B cell (primary cell): ENCODE results near the gene ETV3L. TPM values are rescaled to one million over a fixed set of nuclear protein-coding genes. Genes with fewer than 3 reads are reported as not detected.

Experiments used
- ATAC-seq: fragments of 200-7000 bp; cut with Tn5 transposase; one replicate; pipeline ENCODE4 v1.10.0; 2021; ENCODE audit warnings: low read depth, mild to moderate bottlenecking, moderate number of reproducible peaks, moderate library complexity
- CTCF ChIA-PET: fragments of 350-600 bp; sonication (Branson Sonifier 250); formaldehyde crosslinking; loops from one replicate; lab custom pipeline; 2021; ENCODE audit warnings: antibody characterized with exemption, inconsistent platforms; lab: Charles Lee
- POLR2A ChIA-PET: fragments of 350-600 bp; sonication (Branson Sonifier 250); formaldehyde crosslinking; loops from one replicate; lab custom pipeline; 2021; ENCODE audit warnings: antibody characterized with exemption; lab: Charles Lee
- DNase-seq: peaks from one replicate; pipeline ENCODE4 v3.0.0; 2013
- H2AFZ ChIP-seq: 2 replicates; pipeline ENCODE4 v1.6.1; 2012; ENCODE audit warnings: mild to moderate bottlenecking, low read depth, low read length; ENCODE audit not compliant: insufficient read depth, poor library complexity, severe bottlenecking
- H3K27ac ChIP-seq, 2 donors: 1 replicate in 1 of 2; 2 replicates in 1 of 2; pipeline ENCODE4 v1.5.1; 2012 to 2013; ENCODE audit warnings: low read length in 2 of 2, mild to moderate bottlenecking in 2 of 2, moderate library complexity in 1 of 2
- H3K27me3 ChIP-seq, 4 experiments: fragments of 200-600 bp in 1 of 4; sonication (generic) in 1 of 4; replicated peaks in 1 of 4; 1 replicate in 2 of 4; 2 replicates in 2 of 4; pipeline versions ENCODE4 v1.6.1 to v1.7.0; 2013 to 2016; ENCODE audit warnings: low read length in 3 of 4, mild to moderate bottlenecking in 2 of 4, mixed read lengths in 1 of 4, moderate library complexity in 1 of 4; ENCODE audit not compliant: insufficient read depth in 4 of 4, control insufficient read depth in 3 of 4; ENCODE audit errors: control extremely low read depth in 1 of 4
- H3K36me3 ChIP-seq, 2 experiments: replicated peaks in 1 of 2; 1 replicate in 1 of 2; 2 replicates in 1 of 2; pipeline versions ENCODE4 v1.6.1 to v1.7.1; 2013; ENCODE audit warnings: low read length in 1 of 2; ENCODE audit not compliant: insufficient read depth in 2 of 2, control insufficient read depth in 1 of 2; ENCODE audit errors: control extremely low read depth in 1 of 2, extremely low read depth in 1 of 2
- H3K4me1 ChIP-seq, 2 donors: fragments of 200-600 bp in 1 of 2; sonication (generic) in 1 of 2; 1 replicate in 1 of 2; 2 replicates in 1 of 2; pipeline versions ENCODE4 v1.5.1 to v1.6.1; 2013 to 2017; ENCODE audit warnings: low read length in 2 of 2; ENCODE audit not compliant: control insufficient read depth in 2 of 2, insufficient read depth in 2 of 2
- H3K4me2 ChIP-seq: replicated peaks from 2 replicates; pipeline ENCODE3; 2012; ENCODE audit warnings: mild to moderate bottlenecking, low read depth, low read length; ENCODE audit not compliant: poor library complexity, severe bottlenecking
- H3K4me3 ChIP-seq, 5 experiments: fragments of 200-600 bp in 1 of 5; sonication (generic) in 1 of 5; 1 replicate in 3 of 5; 2 replicates in 2 of 5; pipeline versions ENCODE4 v1.5.1 to v1.7.0; 2011 to 2016; ENCODE audit warnings: low read length in 4 of 5, mild to moderate bottlenecking in 4 of 5, low read depth in 2 of 5, control low read depth in 1 of 5, moderate library complexity in 1 of 5; ENCODE audit not compliant: insufficient read depth in 1 of 5; ENCODE audit errors: control extremely low read depth in 1 of 5, extremely low read depth in 1 of 5
- H3K79me2 ChIP-seq: fragments of 200-600 bp; sonication (generic); one replicate; pipeline ENCODE4 v1.6.0; 2016; ENCODE audit warnings: low read length; ENCODE audit not compliant: control insufficient read depth, insufficient read depth
- H3K9ac ChIP-seq: fragments of 200-600 bp; sonication (generic); 2 replicates; pipeline ENCODE4 v1.6.1; 2017; ENCODE audit warnings: mild to moderate bottlenecking, low read length, moderate library complexity
- H3K9me3 ChIP-seq, 3 donors: one replicate each; pipeline versions ENCODE4 v1.6.1 to v1.7.1; 2013; ENCODE audit warnings: low read length in 2 of 3; ENCODE audit not compliant: control insufficient read depth in 2 of 3, insufficient read depth in 1 of 3; ENCODE audit errors: control extremely low read depth in 1 of 3
- H4K20me1 ChIP-seq: 2 replicates; pipeline ENCODE4 v1.6.0; 2012; ENCODE audit warnings: mild to moderate bottlenecking, low read length; ENCODE audit not compliant: insufficient read depth, control insufficient read depth, poor library complexity, severe bottlenecking
- H3K27ac Mint-ChIP-seq: one replicate; pipeline ENCODE4 v1.8.0; 2021; ENCODE audit warnings: mixed read lengths
- H3K27me3 Mint-ChIP-seq: one replicate; pipeline ENCODE4 v1.8.0; 2021; ENCODE audit warnings: mixed read lengths
- H3K4me1 Mint-ChIP-seq: one replicate; pipeline ENCODE4 v1.8.0; 2021; ENCODE audit warnings: mixed read lengths
- H3K4me3 Mint-ChIP-seq: one replicate; pipeline ENCODE4 v1.8.0; 2021; ENCODE audit warnings: mixed read lengths
- H3K9me3 Mint-ChIP-seq: one replicate; pipeline ENCODE4 v1.8.0; 2022; ENCODE audit warnings: mixed read lengths; ENCODE audit not compliant: insufficient read depth
- CTCF ChIP-seq: fragments of 200-600 bp; IDR thresholded peaks from one replicate; pipeline ENCODE4 v1.8.0; 2022; ENCODE audit warnings: antibody characterized with exemption, mild to moderate bottlenecking
- EZH2 ChIP-seq: IDR thresholded peaks from 2 replicates; pipeline ENCODE4 v1.6.1; 2012; ENCODE audit warnings: borderline replicate concordance, low read depth, mild to moderate bottlenecking, moderate library complexity, low read length; ENCODE audit not compliant: insufficient read depth, poor library complexity, severe bottlenecking
- WGBS: methylation state at CpG from one replicate; pipeline ENCODE4 v1.1.5; 2013; ENCODE audit warnings: missing lambda C conversion rate; ENCODE audit not compliant: insufficient coverage; 5-methylcytosine and 5-hydroxymethylcytosine counted together
- intact Hi-C: fragments of 100-400 bp; cut with micrococcal nuclease; formaldehyde crosslinking; loops from one replicate; pipeline ENCODE4 v1.10.0; 2022
- polyA plus RNA-seq: library from polyadenylated mRNA; depleted of rRNA; stranded (reverse); fragments of >200 nt; gene quantifications from 2 replicates; pipeline ENCODE4 v1.2.3, GENCODE V29; 2012
- total RNA-seq, 2 donors: library from RNA; stranded (reverse); fragments of 120-200 nt in 1 of 2; gene quantifications; 1 replicate in 1 of 2; 2 replicates in 1 of 2; pipeline versions ENCODE4 v1.2.3 to v1.2.4, GENCODE V29; 2013 to 2022

Gene ETV3L
- total and polyA plus RNA-seq, 2 donors (not counting 1 experiment from before 2014, with no cell fraction given) = not detected

GRCh38 chr1:157095091-157095490 is 4.5 kb downstream of the ETV3L start:
- POLR2A ChIA-PET = no interaction called here
- Histone ChIP-seq H3K4me3 (no peak overlapping the region), H3K9me3 (no peaks in the 10 kb centered on the region), H3K9ac (no peak overlapping the region), H3K4me2 (no peak overlapping the region), H3K27me3 (peaks cover 0 to 5% (median 0%) of the 10 kb centered on the region in 4 experiments), H4K20me1 (no peaks in the 10 kb centered on the region), H2AFZ (no peak overlapping the region), H3K27ac (no peak overlapping the region), H3K79me2 (no peaks in the 10 kb centered on the region), H3K4me1 (no peaks in the 10 kb centered on the region), H3K36me3 (no peaks in the 10 kb centered on the region)
- H3K9me3 Mint-ChIP-seq = no peaks in the 10 kb centered on the region
- TF ChIP-seq EZH2 (no peak), CTCF (no peak)
- no peak for ATAC-seq
- no peaks in the 10 kb centered on the region for H3K4me1 Mint-ChIP-seq
- no peak for DNase-seq
- peaks cover 9% of the 10 kb centered on the region for H3K27me3 Mint-ChIP-seq
- H3K27ac Mint-ChIP-seq = no peak overlapping the region
- no CpG with 5 or more reads among the region's 4 CpGs for WGBS
- CTCF ChIA-PET = interaction anchor here (1.1 to 4.2 kb wide), 2 partner anchors 8 to 61 kb away, joined by 3 to 29 read pairs; no protein-coding TSS in a partner anchor
- H3K4me3 Mint-ChIP-seq = no peak overlapping the region
- intact Hi-C loops = no loop called here

GRCh38 chr1:157092831-157093230 is 6.8 kb downstream of the ETV3L start:
- H3K4me3 Mint-ChIP-seq = no peak overlapping the region
- intact Hi-C loops = no loop called here
- no peak overlapping the region for H3K9ac ChIP-seq
- ChIA-PET CTCF (interaction anchor here (4.2 kb wide), 1 partner anchor 63 kb away, joined by 29 read pairs; no protein-coding TSS in a partner anchor), POLR2A (no interaction called here)
- no peaks in the 10 kb centered on the region for H3K4me1 Mint-ChIP-seq
- WGBS = 83% methylated on average over 5 of the region's 8 CpGs
- no peak overlapping the region for H3K4me3 ChIP-seq
- H3K27ac ChIP-seq = no peak overlapping the region
- peaks cover 12% of the 10 kb centered on the region for H3K27me3 Mint-ChIP-seq
- H3K4me2 ChIP-seq = no peak overlapping the region
- ATAC-seq (no peak), DNase-seq (no peak)
- TF ChIP-seq CTCF (no peak), EZH2 (no peak)
- no peaks in the 10 kb centered on the region for H3K9me3 Mint-ChIP-seq
- peaks cover 0 to 5% (median 0%) of the 10 kb centered on the region in 4 experiments for H3K27me3 ChIP-seq
- H3K9me3 ChIP-seq = no peaks in the 10 kb centered on the region
- H4K20me1 ChIP-seq = no peaks in the 10 kb centered on the region
- H3K36me3 ChIP-seq = no peaks in the 10 kb centered on the region
- no peak overlapping the region for H3K27ac Mint-ChIP-seq
- H2AFZ ChIP-seq = no peak overlapping the region
- H3K4me1 ChIP-seq = no peaks in the 10 kb centered on the region
- no peaks in the 10 kb centered on the region for H3K79me2 ChIP-seq
